ENCODE measurements around the gene BANP.
A peak's percentile ranks its signal among the peaks of the same experiment; 100 is the strongest.
"Not testable (repeated sequence)": the region's sequence is repeated elsewhere in the genome, so short reads cannot be mapped to it uniquely, and the experiment has no call there.

BANP gene

GRCh38 chr16:88022076-88023042, 71.1 kb downstream of the BANP start:
- no peak for TF ChIP-seq POLR2A (IDR thresholded peaks at IDR 0.05; ENCODE audit: low read depth, low read length)
- no peak for DNase-seq (ENCODE audit: insufficient read length, low spot score)
- no peak for FAIRE-seq

DNA sequence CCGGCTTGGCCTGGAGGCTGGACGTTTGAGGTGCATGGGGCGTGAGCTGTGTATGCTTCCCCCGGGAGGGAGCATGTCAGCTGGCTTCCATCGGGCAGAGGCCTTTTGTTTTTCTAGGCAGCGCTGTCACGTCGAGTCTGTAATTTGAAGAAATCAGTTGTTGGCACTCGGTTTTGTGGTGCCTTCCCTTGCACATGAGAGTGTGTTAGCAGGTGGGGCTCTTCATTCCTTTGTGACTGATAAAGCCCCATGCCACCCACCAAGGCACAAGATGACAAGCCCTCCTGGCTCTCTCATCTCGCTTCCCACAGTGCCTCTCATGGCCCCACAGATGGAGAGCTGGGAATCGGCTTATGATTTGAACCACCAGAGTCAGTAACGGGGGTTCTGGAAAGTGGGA, 72.1 kb downstream of the BANP start:
- TF ChIP-seq POLR2A (IDR thresholded peaks at IDR 0.05; ENCODE audit: low read depth, low read length): no peak
- FAIRE-seq: no peak
- DNase-seq (ENCODE audit: insufficient read length, low spot score): no peak

DNA sequence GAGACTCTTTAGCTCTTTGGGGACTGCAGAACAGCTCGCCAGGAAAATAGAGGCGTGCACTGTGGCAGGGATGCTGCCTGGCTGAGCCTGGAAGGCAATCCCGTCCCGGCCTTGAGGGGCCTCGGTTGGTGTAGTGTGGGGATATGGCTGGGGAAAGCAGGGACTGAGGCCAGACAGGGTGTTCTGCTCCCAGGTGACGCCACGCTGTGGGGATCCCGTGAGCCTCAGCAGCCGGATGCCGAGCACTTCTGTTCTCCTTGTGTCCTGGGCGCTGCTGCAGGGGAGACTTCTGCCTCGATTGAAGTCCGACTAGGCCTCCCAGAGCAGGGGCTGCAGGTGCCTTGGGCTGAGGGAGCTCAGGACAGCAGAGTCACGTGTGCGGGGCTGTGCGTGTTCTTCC, 72.6 kb downstream of the BANP start:
- TF ChIP-seq POLR2A (IDR thresholded peaks at IDR 0.05; ENCODE audit: low read depth, low read length): no peak
- FAIRE-seq (no peak), DNase-seq (ENCODE audit: insufficient read length, low spot score) (no peak)

- not testable (repeated sequence) for FAIRE-seq; DNase-seq (ENCODE audit: insufficient read length, low spot score)
Observed at GRCh38 chr16:88024491-88025085, 73.4 kb downstream of the BANP start.

GRCh38 chr16:88025086-88025492, 73.9 kb downstream of the BANP start:
- FAIRE-seq: peak; percentile 45
- peak; percentile 56 for DNase-seq (ENCODE audit: insufficient read length, low spot score)

DNA sequence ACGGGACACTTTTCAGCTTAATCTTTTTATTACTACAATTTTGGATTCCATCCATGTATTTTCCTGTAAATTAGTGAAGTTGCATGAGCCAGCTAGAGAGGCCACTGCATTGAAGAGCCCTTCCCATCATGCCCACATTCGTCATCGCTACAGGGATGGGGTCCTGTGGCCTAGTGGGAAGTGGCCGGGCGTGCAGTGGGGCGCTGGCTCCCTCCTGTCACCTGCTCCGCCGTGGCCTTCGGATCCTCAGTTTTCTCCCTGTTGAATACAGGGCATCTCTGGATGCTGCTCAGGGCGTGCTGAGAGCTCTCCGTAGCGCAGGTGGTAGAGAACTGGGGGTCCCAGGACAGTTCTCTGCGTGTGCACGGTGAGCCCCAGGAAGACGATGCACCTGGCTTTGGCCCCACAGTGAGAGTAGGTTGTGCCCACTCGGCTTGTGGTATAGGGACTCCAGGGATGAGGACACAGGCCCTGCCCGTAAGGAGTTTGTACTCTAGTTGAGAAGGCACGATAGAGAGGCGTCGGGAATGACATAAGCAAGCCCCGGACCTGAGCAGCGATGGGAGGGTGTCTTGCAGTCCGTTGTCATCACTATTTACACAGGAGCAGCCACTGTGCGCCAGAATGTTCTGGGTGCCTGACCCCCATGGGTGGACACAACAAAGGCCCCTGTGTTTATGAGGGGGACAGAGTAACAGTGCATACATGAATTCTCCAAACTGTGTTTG, 74.8 kb downstream of the BANP start:
- DNase-seq (ENCODE audit: insufficient read length, low spot score); FAIRE-seq: not testable (repeated sequence)

DNA sequence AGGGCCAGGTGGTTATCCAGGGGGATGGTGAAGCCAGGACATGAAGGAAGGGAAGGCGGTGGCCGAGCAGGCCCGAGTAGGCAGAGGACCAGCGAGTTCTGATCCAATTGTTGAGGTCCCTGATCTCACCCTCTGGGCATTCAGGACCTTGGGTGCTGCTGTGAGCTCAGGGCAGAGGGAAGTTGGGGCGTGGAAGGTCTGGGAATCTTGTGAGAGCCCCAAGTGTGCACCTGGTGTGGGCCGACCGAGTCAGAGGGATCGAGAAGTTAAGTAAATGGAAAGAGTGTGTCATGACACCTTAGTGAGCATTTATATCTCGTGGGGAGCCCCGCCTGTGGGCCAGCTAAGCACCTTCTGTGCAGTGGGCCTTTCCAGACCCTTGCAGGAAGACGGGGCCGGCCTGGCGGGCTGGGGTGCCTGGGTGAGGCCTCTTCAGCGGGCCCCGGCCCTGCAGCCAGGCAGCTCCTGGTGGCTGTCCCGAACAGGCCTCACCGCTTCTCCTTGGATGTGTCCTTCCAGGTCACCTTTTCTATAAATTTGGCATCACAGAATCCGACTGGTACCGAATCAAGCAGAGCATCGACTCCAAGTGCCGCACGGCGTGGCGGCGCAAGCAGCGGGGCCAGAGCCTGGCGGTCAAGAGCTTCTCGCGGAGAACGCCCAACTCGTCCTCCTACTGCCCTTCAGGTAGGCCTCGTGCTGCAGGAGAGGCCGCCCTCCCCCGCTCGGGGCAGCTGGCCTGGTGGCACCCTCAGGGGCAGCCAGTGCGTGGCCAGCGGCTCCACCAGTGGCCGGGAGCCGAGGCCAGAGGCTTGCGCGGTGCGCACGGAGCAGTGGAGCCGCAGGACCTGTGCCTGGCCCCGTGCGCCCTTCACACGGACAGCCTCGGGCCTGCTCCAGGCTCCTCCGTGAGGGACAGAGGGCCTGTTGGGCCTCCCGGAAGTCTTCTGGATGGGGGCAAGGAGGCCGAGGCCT, 76.0 kb downstream of the BANP start:
- no peak for FAIRE-seq
- TF ChIP-seq POLR2A (IDR thresholded peaks at IDR 0.05; ENCODE audit: low read depth, low read length): no peak

DNA sequence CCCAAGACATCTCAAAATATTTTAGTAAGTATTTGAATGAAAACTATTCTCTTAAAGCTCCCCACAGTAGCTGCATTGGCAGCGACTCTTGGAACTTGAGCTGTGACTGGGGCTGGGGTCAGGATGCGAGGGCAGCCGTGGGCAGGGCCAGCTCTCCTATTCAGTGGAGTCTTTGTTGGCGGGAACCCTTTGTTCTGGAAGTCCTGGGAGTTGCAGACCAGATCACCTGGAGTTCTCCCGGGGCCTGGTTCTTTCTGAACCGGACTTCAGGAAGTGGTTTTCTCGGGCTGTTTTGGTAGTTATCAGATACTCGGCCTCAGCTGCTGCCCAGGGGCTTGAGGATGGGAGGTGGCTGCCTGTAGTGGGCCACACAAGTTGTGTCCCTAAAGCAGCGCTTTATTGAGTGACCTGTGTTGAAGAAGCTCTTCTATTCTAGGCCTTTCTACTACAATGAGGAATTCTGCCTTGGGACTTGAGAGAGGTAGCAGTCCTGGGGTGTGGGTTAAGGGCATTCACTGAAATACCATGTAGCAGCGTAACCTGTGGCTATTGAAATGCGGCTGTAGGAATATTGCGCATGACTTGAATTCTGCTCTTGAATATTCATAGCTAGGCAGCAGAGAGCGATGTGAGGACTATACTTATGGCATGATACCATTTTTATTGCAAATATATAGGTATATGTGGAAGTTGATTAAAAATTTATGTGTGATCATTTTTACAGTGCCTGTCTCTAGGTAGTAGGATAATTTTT, 77.1 kb downstream of the BANP start:
- not testable (repeated sequence) for FAIRE-seq; DNase-seq (ENCODE audit: insufficient read length, low spot score)

More for the DNA sequence above, 76.0 kb downstream of the BANP start:
- DNase-seq (ENCODE audit: insufficient read length, low spot score): no peak

GRCh38 chr16:88030498-88030897, 79.3 kb downstream of the BANP start:
- DNase-seq (ENCODE audit: insufficient read length, low spot score) (no peak), FAIRE-seq (no peak)
- TF ChIP-seq POLR2A (IDR thresholded peaks at IDR 0.05; ENCODE audit: low read depth, low read length): no peak

GRCh38 chr16:88030961-88031360, 79.7 kb downstream of the BANP start:
- not testable (repeated sequence) for DNase-seq (ENCODE audit: insufficient read length, low spot score); FAIRE-seq

DNA sequence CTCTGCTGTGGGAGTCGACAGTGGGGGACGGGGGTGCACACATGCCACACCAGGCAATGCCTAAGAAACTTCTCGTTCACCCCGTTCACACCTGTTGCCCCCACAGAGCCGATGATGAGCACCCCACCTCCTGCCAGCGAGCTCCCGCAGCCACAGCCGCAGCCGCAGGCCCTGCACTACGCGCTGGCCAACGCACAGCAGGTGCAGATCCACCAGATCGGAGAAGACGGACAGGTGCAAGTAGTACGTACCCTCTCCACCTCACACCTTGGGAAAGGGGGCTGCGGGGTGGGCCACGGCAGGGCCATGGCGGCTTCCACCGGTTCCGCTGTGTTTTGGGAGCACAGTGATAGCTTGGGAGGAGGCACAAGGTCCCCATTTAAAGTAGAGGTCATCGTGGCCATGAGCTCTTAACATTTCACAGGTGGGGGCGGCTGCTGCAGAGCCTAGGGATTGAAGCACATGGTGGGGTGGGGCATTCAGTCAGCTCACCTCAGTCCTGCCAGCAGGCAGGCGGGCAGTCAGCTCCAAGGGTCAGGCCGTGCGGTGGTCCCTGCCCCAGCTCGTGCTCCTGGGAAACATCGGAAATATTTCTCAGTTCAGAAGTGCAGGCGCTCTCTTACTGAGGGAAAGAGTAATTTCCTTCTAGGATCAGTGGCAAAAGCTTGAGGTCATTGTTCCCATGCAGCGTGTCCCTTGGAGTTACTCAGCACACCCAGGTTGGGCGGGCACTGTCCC, 81.9 kb downstream of the BANP start:
- FAIRE-seq; DNase-seq (ENCODE audit: insufficient read length, low spot score): not testable (repeated sequence)

DNA sequence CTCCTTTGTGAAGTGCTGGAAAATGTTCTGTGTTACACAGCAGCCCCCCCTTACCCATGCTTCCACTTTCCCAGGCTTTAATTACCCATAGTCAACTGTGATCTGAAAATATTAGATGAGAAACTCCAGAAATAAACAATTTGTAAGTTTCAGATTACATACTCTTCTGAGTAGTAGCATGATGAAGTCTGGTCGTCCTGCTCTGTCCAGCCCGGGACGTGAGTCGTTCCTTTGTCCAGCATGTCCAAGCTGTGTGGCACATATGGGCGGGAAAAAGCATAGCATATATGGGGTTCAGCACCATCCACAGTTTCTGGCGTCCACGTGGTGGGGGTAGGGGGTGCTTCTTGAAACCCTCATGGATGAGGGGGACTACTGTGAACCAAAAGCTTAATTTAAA, 83.5 kb downstream of the BANP start:
- TF ChIP-seq POLR2A (IDR thresholded peaks at IDR 0.05; ENCODE audit: low read depth, low read length): no peak
- no peak for DNase-seq (ENCODE audit: insufficient read length, low spot score)
- no peak for FAIRE-seq
